IMR-90 (cell line): ENCODE data around the gene THRA.

Experiments
- MAFK ChIP-seq: IDR thresholded peaks from 2 replicates; pipeline ENCODE4 v1.6.1; 2012; ENCODE audit warnings: low read depth, low read length, improper control_type of control experiment
- RFX5 ChIP-seq: IDR thresholded peaks from 2 replicates; pipeline ENCODE4 v1.8.0; 2012; ENCODE audit warnings: low read depth, mild to moderate bottlenecking, low read length, moderate library complexity
- TF ChIP-seq, protein P1 (sequence below): conservative IDR thresholded peaks from 2 replicates; pipeline ENCODE4 v1.5.1; 2012; ENCODE audit warnings: mild to moderate bottlenecking, low read depth, low read length, improper control_type of control experiment
- TF ChIP-seq, protein P2 (sequence below): fragments of 150-350 bp; IDR thresholded peaks from 2 replicates; pipeline ENCODE4 v1.6.1; 2016; ENCODE audit warnings: low read depth, mild to moderate bottlenecking, low read length, moderate library complexity, borderline replicate concordance

DNA sequence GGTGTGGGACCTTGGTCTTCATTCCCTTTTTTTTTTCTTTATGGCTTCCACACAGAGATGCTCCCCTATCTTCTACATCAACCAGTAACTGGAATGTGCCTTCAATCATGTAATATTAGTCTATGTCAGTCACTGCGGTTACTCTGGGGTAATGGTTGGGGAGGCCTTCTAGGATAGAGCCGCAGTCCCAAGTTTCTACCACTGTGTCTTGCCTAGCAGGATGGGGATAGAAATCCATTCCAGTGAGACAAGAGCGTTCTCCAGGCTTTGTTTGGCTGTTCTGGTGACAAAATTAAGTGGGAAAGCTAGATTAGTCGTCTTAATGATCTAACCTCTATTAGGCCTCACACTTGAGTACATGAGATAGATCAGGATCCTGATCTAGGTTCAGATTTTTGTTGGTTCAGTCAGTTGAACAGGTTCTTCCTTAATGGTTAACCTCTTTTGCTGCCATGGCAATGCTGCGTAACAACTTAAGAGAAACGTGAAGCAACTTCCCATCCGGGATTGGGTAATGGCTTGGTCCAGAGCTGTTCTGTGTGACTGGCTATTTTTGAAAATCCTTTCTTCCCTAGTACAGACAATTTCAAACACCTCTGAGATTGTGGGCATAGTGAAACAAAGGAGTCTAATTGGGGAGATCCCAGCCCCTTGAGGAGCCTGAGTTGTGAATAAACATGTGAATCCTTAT lies 67.7 kb downstream of the THRA start:
- TF ChIP-seq RFX5 (no peak), MAFK (no peak)
- TF ChIP-seq, protein P1, sequence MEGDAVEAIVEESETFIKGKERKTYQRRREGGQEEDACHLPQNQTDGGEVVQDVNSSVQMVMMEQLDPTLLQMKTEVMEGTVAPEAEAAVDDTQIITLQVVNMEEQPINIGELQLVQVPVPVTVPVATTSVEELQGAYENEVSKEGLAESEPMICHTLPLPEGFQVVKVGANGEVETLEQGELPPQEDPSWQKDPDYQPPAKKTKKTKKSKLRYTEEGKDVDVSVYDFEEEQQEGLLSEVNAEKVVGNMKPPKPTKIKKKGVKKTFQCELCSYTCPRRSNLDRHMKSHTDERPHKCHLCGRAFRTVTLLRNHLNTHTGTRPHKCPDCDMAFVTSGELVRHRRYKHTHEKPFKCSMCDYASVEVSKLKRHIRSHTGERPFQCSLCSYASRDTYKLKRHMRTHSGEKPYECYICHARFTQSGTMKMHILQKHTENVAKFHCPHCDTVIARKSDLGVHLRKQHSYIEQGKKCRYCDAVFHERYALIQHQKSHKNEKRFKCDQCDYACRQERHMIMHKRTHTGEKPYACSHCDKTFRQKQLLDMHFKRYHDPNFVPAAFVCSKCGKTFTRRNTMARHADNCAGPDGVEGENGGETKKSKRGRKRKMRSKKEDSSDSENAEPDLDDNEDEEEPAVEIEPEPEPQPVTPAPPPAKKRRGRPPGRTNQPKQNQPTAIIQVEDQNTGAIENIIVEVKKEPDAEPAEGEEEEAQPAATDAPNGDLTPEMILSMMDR: no peak
- TF ChIP-seq, protein P2, sequence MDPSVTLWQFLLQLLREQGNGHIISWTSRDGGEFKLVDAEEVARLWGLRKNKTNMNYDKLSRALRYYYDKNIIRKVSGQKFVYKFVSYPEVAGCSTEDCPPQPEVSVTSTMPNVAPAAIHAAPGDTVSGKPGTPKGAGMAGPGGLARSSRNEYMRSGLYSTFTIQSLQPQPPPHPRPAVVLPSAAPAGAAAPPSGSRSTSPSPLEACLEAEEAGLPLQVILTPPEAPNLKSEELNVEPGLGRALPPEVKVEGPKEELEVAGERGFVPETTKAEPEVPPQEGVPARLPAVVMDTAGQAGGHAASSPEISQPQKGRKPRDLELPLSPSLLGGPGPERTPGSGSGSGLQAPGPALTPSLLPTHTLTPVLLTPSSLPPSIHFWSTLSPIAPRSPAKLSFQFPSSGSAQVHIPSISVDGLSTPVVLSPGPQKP: no peak
